IMR-90 (cell line): Measurements from ENCODE around the gene IQCK. TPM values are rescaled to one million over a fixed set of nuclear protein-coding genes. Genes with fewer than 3 reads are reported as not detected.

ENCODE experiments used
- ATAC-seq: fragments of 200-7000 bp; cut with Tn5 transposase; 2 replicates; pipeline ENCODE4 v1.9.1; 2020; ENCODE audit warnings: low read depth, mild to moderate bottlenecking, moderate library complexity
- BruUV-seq: library from RNA; stranded (reverse); fragments of 400-500 nt; replicated peaks from 2 replicates; lab custom pipeline; 2021; lab: Mats Ljungman, UMichigan
- CTCF ChIA-PET: fragments of 300-600 bp; formaldehyde crosslinking; extraction: SDS; loops from one replicate; lab custom pipeline; 2021; ENCODE audit warnings: antibody characterized with exemption; lab: Yijun Ruan, JAX
- POLR2A ChIA-PET: fragments of 300-600 bp; sonication (Branson Sonifier 250); formaldehyde crosslinking; loops from one replicate; lab custom pipeline; 2022; ENCODE audit warnings: antibody characterized with exemption; ENCODE audit not compliant: unreplicated experiment; lab: Charles Lee
- DNase-seq: peaks from one replicate; pipeline ENCODE4 v3.0.0; 2013
- H2AFZ ChIP-seq: replicated peaks from 2 replicates; pipeline ENCODE3; 2013; ENCODE audit warnings: low read length, mild to moderate bottlenecking; ENCODE audit not compliant: poor library complexity
- H2AK5ac ChIP-seq: 2 replicates; pipeline ENCODE4 v1.6.1; 2013; ENCODE audit warnings: low read depth, low read length, inconsistent platforms
- H2AK9ac ChIP-seq: replicated peaks from 2 replicates; pipeline ENCODE3; 2013; ENCODE audit warnings: mild to moderate bottlenecking, low read depth, low read length, moderate library complexity; ENCODE audit not compliant: poor library complexity
- H2BK120ac ChIP-seq: 2 replicates; pipeline ENCODE4 v1.6.1; 2013; ENCODE audit warnings: low read depth, low read length, inconsistent platforms
- H2BK15ac ChIP-seq: 3 replicates; pipeline ENCODE4 v1.6.1; 2013; ENCODE audit warnings: low read depth, low read length, inconsistent platforms
- H2BK20ac ChIP-seq: 2 replicates; pipeline ENCODE4 v1.6.1; 2013; ENCODE audit warnings: low read depth, mild to moderate bottlenecking, inconsistent platforms, low read length, moderate library complexity
- H2BK5ac ChIP-seq: 2 replicates; pipeline ENCODE4 v1.6.1; 2013; ENCODE audit warnings: mild to moderate bottlenecking, low read depth, low read length, inconsistent platforms; ENCODE audit not compliant: poor library complexity, severe bottlenecking
- H3K14ac ChIP-seq: replicated peaks from 2 replicates; pipeline ENCODE4 v1.6.1; 2013; ENCODE audit warnings: low read depth, low read length, inconsistent platforms
- H3K18ac ChIP-seq: 2 replicates; pipeline ENCODE4 v1.6.1; 2013; ENCODE audit warnings: low read depth, low read length, control low read depth
- H3K23ac ChIP-seq: 2 replicates; pipeline ENCODE4 v1.6.1; 2013; ENCODE audit warnings: low read depth, low read length, inconsistent platforms
- H3K27ac ChIP-seq: 2 replicates; pipeline ENCODE4 v1.5.1; 2013; ENCODE audit warnings: mild to moderate bottlenecking, control low read depth, low read length; ENCODE audit not compliant: insufficient read depth
- H3K27me3 ChIP-seq: 2 replicates; pipeline ENCODE4 v1.6.1; 2013; ENCODE audit warnings: low read length; ENCODE audit not compliant: control insufficient read depth, insufficient read depth
- H3K36me3 ChIP-seq: 2 replicates; pipeline ENCODE4 v1.6.1; 2013; ENCODE audit warnings: low read length, mixed read lengths; ENCODE audit not compliant: control insufficient read depth, insufficient read depth
- H3K4ac ChIP-seq: 2 replicates; pipeline ENCODE4 v1.6.1; 2013; ENCODE audit warnings: low read depth, low read length, inconsistent platforms
- H3K4me1 ChIP-seq: 2 replicates; pipeline ENCODE4 v1.6.1; 2013; ENCODE audit warnings: low read length, mixed read lengths; ENCODE audit not compliant: control insufficient read depth, insufficient read depth
- H3K4me2 ChIP-seq: 2 replicates; pipeline ENCODE4 v1.6.1; 2013; ENCODE audit warnings: low read depth, mild to moderate bottlenecking, control low read depth, low read length, moderate library complexity
- H3K4me3 ChIP-seq: 2 replicates; pipeline ENCODE4 v1.5.1; 2013; ENCODE audit warnings: low read depth, mild to moderate bottlenecking, control low read depth, low read length, moderate library complexity; ENCODE audit not compliant: insufficient read depth
- H3K56ac ChIP-seq: 2 replicates; pipeline ENCODE4 v1.6.1; 2013; ENCODE audit warnings: low read length, inconsistent platforms; ENCODE audit not compliant: insufficient read depth; ENCODE audit errors: extremely low read depth
- H3K79me1 ChIP-seq, 2 experiments: 2 replicates each; pipeline ENCODE4 v1.6.1; 2013; ENCODE audit warnings: low read length in 2 of 2, inconsistent platforms in 1 of 2, low read depth in 1 of 2
- H3K9ac ChIP-seq: 2 replicates; pipeline ENCODE4 v1.6.1; 2013; ENCODE audit warnings: low read depth, low read length, control low read depth
- H3K9me1 ChIP-seq: 2 replicates; pipeline ENCODE4 v1.6.1; 2013; ENCODE audit warnings: low read length, inconsistent platforms; ENCODE audit not compliant: insufficient read depth
- H3K9me3 ChIP-seq: 2 replicates; pipeline ENCODE4 v1.6.1; 2013; ENCODE audit warnings: low read length; ENCODE audit not compliant: control insufficient read depth, insufficient read depth
- H4K20me1 ChIP-seq: 2 replicates; pipeline ENCODE4 v1.6.1; 2013; ENCODE audit warnings: low read length, inconsistent platforms; ENCODE audit not compliant: insufficient read depth
- H4K5ac ChIP-seq: 2 replicates; pipeline ENCODE4 v1.6.1; 2013; ENCODE audit warnings: mild to moderate bottlenecking, low read depth, low read length, control low read depth
- H4K8ac ChIP-seq, 2 experiments: 2 replicates each; pipeline ENCODE4 v1.6.1; 2013; ENCODE audit warnings: low read depth in 2 of 2, low read length in 2 of 2, control low read depth in 1 of 2, inconsistent platforms in 1 of 2
- H4K91ac ChIP-seq: 2 replicates; pipeline ENCODE4 v1.6.1; 2013; ENCODE audit warnings: low read depth, low read length, inconsistent platforms; ENCODE audit not compliant: insufficient read depth
- POLR2A ChIP-seq: IDR thresholded peaks from 2 replicates; pipeline ENCODE4 v1.6.1; 2012; ENCODE audit warnings: mild to moderate bottlenecking, low read depth, low read length
- SMC3 ChIP-seq: fragments of 150-350 bp; IDR thresholded peaks from 2 replicates; pipeline ENCODE4 v1.6.1; 2016; ENCODE audit warnings: low read depth, mild to moderate bottlenecking, antibody characterized with exemption, low read length, moderate library complexity
- WGBS, 2 experiments: methylation state at CpG; one replicate each; pipeline versions ENCODE4 v1.1.5 to v1.1.7; 2013; ENCODE audit warnings: missing lambda C conversion rate in 2 of 2; ENCODE audit not compliant: insufficient read length in 1 of 2; ENCODE audit errors: extremely low coverage in 2 of 2; 5-methylcytosine and 5-hydroxymethylcytosine counted together
- dilution Hi-C: fragments of 300-500 bp; cut with HindIII; formaldehyde crosslinking; loops from one replicate; pipeline ENCODE4 v1.14.3; 2018; ENCODE audit warnings: low sequenced_read_pairs; ENCODE audit not compliant: unreplicated experiment
- in situ Hi-C: fragments of 300-500 bp; cut with MboI; formaldehyde crosslinking; loops from 3 replicates; pipeline ENCODE4 v1.14.3; 2019; ENCODE audit warnings: low sequenced_read_pairs, inconsistent platforms, mixed read lengths
- intact Hi-C: fragments of 100-400 bp; cut with micrococcal nuclease; formaldehyde crosslinking; loops from 2 replicates; pipeline ENCODE4 v1.10.0; 2022
- polyA plus RNA-seq, 3 experiments: library from polyadenylated mRNA; depleted of rRNA; stranded (reverse); fragments of >200 nt; gene quantifications; 2 replicates each; pipeline ENCODE4 v1.2.3, GENCODE V29; 2012; ENCODE audit warnings: low replicate concordance in 1 of 3
- total RNA-seq: library from RNA; depleted of rRNA; stranded (reverse); fragments of >200 nt; gene quantifications from 2 replicates; pipeline ENCODE4 v1.2.3, GENCODE V29; 2012

The IQCK gene
- total and polyA plus RNA-seq, 2 of the 4 experiments (the other 2 are of a cell fraction): 4.1 to 5.4 TPM

DNA sequence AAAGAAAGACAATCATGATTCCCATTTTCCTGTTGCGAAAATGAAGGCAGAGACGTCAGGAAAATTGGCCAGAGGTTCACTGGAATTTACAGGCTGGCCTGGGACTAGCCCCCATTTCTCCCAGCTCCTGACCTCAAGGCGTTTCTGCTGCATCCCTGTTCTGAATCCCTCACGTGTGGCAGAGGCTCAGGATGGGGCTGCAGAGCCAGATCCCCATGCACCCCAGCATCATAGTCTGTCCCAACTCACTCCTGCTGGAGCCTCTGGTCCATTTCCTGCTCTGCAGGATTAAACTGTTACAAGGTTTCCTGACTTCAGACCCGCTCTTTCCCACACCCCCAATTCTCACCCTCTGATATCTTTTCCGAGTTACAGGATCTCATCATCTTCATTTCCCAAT, 163.7 kb downstream of the IQCK start:
- Histone ChIP-seq H2BK15ac (no peak overlapping the region), H2BK5ac (no peak overlapping the region), H4K91ac (no peak overlapping the region), H3K9me3 (no peaks in the 10 kb centered on the region), H3K56ac (no peak overlapping the region), H3K4me3 (no peak overlapping the region), H3K14ac (no peak overlapping the region), H3K27ac (no peak overlapping the region), H3K4me2 (no peak overlapping the region), H4K8ac (no peak overlapping the region), H2BK20ac (no peak overlapping the region), H4K20me1 (peaks cover 4% of the 10 kb centered on the region; the same call in 1 of the 2 replicates), H4K5ac (no peak overlapping the region), H2BK120ac (no peak overlapping the region), H3K79me1 (peaks cover 0 to 8% of the 10 kb centered on the region in 2 experiments; a peak in 1 of 4 replicates), H3K27me3 (peaks cover 11% of the 10 kb centered on the region), H3K4me1 (peaks cover 5% of the 10 kb centered on the region; the same call in 1 of the 2 replicates), H3K23ac (no peak overlapping the region), H2AFZ (peak overlapping the region; percentile 19), H3K9me1 (no peaks in the 10 kb centered on the region; the same call in 1 of the 2 replicates), H3K9ac (no peak overlapping the region), H2AK5ac (no peak overlapping the region), H3K18ac (no peak overlapping the region), H2AK9ac (no peak overlapping the region), H3K4ac (no peak overlapping the region), H3K36me3 (no peaks in the 10 kb centered on the region)
- ATAC-seq: no peak
- TF ChIP-seq SMC3: no peak
- TF ChIP-seq POLR2A: no peak
- in situ Hi-C loops (loop anchor here (25.0 kb wide), 1 partner anchor 769 kb away; the partner anchor contains the start of gene ITPRIPL2), dilution Hi-C loops (loop anchor here (25.0 kb wide), 1 partner anchor 269 kb away; no protein-coding TSS in a partner anchor), intact Hi-C loops (no loop called here)
- no peak for DNase-seq
- 72% methylated on average over 3 of the region's 6 CpGs; no CpG with 5 or more reads in 1 of the 2 experiments for WGBS, 2 experiments
- ChIA-PET CTCF (no interaction called here), POLR2A (no interaction called here)
- no TSS peak for BruUV-seq
